Activated CD8-positive, alpha-beta memory T cell treated with anti-CD3 and anti-CD28 coated beads, Interleukin-2, amount 50 U/mL, for 24 hours (primary cell): ENCODE data around the gene RALGAPB.

ENCODE experiments used
- DNase-seq: peaks from one replicate; pipeline ENCODE4 v3.0.0-alpha.2; 2020; ENCODE audit errors: extremely low read depth

The RALGAPB gene

DNA sequence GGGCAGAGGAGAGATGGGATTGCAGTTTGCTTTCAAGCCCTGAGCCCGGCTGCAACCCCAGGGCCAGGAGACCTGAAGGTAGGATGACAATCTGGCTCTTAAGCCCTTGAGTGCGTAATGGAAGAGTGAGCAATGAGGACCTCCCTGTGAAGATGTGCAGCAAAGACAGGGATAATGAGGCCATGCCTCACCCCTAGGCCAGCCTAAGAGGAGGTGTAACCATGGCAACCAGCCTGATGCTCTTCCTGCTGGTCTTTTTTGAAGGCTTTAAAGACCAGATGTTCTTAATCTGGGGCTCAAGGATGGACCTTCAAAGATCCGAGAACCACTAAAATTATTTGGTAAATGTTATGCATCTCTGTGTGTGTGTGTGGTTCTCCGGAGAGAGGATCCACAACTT is 137.2 kb downstream of the RALGAPB start:
- DNase-seq: no peak

DNA sequence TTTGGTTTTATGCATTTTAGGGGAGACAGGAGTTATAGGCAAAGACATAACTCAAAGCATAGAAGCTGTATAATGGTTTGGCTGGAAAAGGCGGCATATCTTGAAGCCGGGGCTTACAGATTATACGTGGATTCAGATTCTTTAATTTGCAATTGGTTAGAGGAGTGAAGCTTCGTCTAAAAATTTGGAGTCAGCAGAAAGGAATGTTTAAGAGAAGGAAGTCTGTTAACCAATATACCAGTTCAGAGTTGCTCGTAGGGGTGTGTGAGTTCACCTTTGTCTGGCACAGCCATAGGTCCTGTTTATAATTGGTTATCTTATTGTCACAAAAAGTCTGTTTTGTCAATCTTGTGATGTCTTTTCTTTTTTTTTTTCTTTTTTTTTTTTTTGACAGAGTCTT is 137.9 kb downstream of the RALGAPB start:
- no peak for DNase-seq

DNA sequence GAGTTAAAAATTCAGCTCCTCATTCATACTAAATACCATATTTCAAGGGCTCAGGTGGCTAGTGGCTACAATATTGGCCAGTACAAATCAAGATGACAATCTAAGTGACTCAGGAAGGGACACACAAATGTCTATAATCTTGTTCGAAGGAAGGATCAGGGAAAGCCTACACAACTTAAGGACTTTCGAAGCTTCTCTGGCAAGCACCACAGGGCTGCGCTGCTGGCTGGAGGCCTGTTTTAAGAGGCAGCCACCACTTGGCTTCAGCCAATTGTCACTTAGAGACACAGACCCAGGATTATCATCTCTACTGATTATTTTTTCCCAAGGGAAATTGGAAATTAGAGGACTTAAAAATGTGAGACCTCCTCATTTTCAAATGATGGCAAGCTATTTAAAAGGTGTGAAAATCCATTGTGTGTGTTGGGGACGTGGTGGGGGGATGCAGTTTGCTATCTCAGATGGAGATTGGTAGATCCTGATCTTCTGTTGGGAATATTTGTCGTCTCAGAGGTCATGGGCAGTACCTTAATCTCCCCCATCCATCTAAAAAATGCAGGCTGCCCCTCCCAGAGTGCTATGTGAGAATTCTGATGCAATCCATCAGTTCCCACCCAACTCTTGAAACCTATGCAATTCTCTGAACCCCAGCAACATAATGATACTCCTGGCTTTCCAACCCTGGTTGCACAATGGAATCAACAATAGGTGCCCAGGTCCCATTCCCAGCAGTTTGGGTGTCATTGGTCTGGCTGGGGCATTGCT is 140.3 kb downstream of the RALGAPB start:
- DNase-seq: no peak

DNA sequence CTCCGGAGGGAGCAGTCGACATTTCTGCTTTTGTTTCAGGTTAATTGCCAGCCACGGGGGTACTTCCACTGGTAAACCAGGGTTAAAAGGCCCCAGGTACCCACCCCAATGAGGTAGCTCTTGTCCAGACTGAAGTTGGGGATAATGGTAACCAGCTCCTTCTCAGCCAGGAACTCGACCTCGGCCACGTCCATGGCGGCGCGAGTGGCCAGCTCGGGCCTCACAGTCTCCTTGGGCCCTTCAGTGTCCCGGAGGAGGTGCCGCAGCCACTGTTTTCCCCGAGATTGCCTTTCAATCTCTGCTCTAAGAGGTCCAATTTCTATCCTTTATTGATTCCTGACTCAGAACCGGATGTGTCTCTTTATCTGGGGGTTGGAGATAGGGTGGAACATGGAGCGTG is 142.6 kb downstream of the RALGAPB start:
- DNase-seq: no peak

DNA sequence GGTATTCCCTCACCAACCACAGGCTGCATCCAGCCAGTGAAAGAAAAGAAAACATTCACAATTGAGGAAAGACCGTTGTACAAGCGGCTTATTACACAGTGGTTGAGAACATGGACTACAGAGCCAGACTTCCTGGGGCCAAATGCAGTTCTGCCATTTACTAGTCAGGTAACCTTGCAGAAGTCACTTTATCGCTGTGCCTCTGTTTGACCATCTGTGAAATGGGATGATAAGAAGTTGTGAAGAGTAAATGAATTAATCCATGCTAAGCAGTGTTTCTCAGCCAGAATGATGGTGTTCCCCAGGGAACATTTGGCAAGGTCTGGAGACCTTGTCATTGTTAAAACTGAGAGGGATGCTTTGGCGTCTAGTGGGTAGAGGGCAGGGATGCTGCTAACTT is 143.8 kb downstream of the RALGAPB start:
- no peak for DNase-seq

DNA sequence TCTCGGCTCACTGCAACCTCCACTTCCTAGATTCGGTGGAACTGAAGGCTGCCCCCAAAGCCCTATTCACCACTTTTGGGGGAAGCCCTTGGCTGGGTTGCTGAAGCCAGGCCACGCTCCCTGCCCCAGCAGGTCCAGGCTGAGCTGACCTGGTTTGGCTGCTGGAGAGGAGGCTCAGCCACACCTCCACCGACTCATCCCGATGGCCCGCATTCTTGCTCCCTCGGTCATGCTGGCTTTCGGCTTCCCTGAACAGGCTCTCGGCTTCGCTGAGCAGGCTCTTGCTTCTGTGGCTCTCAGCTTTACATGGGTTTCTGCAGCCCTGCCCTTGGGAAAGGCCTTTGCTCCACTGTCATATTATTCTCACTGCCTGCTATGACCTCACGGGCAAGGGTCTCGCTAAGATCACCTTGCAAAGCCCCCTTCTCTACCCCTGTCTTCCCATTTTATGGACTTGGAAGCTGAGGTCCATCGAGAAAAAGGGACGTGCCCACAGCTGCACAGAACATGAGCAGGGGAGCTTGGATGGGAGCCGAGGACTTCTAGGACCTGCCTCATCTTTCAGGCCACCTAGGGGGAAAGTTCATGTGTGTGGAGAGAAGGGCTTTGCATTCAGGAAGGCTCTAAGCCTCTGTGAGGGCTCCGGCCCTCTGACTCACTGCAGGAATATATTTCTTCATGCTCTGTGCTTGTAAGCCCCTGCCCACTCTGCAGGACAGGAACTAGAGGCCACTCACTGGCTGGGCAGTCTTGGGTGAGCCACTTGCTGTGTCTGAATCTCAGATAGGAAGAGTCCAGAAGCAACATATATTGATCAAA is 144.6 kb downstream of the RALGAPB start:
- no peak for DNase-seq

DNA sequence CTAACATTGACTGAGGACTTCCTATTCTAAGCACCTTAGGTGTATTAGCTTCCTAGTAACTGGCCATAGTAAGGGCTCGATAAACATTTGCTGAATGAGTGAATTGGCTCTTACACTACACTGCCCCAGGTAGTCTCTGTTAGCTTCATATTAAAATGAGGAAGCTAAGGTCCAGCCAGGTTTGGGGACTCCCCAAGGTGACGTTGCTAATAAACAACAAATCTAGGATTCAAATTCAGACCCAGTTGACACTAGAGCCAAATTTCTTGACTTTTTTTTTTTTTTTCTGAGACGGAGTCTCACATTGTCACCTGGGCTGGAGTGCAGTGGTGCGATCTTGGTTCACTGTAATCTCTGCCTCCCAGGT is 145.2 kb downstream of the RALGAPB start:
- no peak for DNase-seq

DNA sequence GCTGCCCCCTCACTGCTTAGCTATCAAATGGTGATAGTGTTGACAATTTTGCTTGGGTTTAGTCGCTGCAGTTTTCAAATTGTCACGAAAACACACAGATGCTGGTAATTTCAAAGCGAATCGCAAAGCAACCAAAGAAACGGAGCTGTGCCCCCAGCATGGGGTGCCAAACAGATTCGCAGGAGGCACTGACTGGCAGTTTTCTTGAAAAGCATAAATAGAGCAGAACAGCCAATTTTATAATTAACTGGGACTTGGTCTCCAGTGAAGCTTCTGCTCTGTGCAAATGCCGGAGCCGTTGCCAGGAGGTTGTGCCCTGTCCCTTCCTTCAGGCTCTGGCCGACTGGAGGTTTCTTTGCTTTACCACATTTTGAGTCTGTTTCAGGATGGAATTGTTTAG is 147.8 kb downstream of the RALGAPB start:
- DNase-seq: no peak

DNA sequence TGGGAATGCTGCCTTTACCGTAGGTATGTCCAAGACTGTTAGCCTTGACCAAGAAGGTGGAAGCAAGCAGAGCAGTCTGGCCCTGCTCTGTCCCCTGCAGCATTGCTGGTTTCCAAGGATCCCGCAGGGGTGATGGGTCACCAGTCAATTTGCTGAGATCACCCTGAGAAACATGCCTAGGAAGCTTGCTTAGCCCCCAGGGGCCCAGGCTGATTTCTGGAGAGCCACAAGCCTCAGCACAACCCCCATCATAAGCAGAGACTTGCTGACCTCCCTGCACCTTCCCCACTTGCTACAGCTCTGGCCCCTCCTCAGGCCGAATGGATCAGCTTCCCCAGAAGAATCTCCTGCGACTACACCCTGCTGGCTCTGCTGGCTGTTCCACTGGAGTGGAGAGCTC is 150.4 kb downstream of the RALGAPB start:
- DNase-seq: no peak

DNA sequence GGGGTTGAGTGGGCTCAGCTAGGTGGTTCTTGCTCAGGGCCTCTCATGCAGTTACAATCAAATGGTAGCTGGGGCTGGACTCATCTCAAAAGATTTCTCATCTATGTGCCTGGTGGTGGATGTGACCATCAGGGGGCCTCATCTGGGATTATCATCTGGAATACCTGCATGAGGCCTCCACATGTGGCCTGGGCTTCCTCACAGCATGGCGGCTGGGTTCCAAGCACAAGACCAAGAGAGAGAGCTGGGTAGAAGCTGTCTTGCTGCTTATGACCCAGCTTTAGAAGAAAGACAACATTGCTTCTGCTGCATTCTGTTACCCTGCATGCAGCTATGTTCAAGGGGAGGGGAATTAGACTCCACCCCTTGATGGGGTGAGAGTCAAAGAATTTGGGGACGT is 151.4 kb downstream of the RALGAPB start:
- DNase-seq: no peak

DNA sequence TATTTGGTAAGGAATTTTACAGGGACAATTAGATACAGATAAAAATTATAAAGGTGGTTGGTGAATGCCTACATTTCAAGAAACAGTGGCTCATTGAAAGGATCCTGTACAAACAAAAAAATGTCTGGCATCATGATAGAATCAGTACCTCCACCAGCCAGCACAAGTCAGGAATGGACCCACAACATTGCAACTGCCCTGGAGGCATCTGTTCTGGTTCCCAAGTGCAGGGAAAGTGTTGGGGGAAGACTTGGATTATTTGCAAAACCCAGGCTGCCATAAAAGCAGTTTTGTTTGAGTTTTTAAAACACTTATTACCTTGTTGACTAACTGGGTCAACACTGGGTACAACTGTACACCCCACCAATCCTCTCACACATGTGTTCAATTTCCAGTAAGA is 153.3 kb downstream of the RALGAPB start:
- no peak for DNase-seq

DNA sequence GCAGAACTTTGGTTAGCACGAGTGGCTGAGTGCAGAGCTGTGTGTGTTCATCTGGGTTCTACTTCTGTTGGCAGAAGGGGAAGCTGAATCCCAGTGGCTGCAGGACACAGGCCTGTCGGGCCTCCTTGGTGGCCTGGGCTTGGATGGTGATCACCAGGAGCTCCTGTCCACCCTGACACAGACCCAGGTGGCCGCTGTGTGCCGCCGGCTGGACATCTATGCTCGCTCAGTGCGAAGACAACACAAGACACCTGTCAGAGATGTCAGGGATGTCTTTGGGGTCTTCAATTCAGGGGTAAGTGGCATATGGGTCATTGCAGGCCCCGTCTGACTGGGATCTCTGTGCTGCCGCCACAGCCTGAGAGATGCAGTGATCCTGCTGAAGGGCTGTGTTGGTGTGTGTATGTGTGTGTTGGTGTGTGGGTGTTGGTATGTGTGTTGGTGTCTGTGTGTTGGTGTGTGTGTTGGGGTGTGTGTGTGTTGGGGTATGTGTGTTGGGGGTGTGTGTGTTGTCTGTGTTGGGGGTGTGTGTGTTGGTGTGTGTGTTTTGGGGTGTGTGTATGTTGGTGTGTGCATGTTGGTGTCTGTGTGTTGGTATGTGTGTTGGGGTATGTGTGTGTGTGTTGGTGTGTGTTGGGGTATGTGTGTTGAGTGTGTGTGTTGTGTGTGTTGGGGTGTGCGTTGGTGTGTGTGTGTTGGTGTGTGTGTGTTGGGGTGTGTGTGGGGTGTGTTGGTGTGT is 154.4 kb downstream of the RALGAPB start:
- no peak for DNase-seq
